Fibroblast of skin of right biceps (primary cell): ENCODE results near the gene PRRT4.

Source experiments
- DNase-seq: peaks from one replicate; pipeline ENCODE4 v3.0.0-alpha.2; 2013

PRRT4 gene

DNA sequence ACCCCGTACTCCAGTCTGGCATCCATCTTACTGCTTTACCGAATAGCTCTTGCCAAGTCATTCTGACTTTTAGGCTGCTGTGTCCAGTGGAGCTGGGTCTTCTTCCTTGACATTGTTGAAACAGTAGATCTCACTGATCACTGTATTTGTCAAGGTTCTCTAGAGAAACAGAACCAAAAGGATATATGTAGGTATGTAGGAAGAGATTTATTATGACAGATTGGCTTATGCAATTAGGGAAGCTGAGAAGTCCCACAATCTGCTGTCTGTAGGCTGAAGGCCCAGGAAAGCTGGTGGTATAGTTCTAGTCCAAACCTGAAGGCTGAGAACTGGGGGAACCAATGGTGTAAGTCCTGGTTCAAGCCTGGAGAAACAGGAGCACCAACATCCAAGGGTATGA, 12.1 kb upstream of the PRRT4 start:
- DNase-seq, result no peak

DNA sequence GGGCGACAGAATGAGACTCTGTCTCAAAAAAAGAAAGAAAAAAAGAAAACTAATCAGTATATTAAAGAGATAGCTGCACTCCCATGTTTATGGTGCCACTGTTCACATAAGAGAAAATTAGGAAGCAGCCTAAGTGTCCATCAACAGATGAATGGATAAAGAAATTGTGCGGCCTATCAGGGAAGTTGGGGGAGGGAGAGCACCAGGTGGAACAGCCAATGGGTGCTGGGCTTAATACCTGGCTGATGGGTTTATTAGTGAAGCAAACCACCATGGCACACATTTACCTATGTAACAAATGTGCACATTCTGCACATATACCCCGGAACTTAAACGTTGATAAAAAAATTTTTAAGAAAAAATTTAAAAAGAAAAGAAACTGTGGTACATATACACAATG, 9.0 kb upstream of the PRRT4 start:
- no peak for DNase-seq

DNA sequence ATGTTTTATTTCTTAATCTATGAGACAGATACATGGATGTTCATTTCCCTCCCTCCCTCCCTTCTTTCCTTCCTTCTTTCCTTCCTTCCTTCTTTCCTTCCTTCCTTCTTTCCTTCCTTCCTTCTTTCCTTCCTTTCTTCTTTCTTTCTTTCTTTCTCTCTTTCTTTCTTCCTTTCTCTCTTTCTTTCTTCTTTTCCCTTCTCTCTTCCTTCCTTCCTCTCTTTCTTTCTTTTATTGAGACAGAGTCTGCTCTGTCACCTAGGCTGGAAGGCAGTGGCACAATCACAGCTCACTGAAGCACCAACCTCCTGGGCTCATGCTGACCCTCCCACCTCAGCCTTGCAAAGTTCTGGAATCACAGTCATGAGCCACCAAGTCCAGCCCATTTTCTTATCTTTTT, 5.5 kb upstream of the PRRT4 start:
- no peak for DNase-seq

- DNase-seq, result no peak
Measured at GRCh38 chr7:128366300-128366699, 4.8 kb upstream of the PRRT4 start.

- no peak for DNase-seq
Measured at GRCh38 chr7:128365432-128365831, 3.9 kb upstream of the PRRT4 start.

- DNase-seq, result no peak
Measured at GRCh38 chr7:128364166-128364870, 2.8 kb upstream of the PRRT4 start.

DNA sequence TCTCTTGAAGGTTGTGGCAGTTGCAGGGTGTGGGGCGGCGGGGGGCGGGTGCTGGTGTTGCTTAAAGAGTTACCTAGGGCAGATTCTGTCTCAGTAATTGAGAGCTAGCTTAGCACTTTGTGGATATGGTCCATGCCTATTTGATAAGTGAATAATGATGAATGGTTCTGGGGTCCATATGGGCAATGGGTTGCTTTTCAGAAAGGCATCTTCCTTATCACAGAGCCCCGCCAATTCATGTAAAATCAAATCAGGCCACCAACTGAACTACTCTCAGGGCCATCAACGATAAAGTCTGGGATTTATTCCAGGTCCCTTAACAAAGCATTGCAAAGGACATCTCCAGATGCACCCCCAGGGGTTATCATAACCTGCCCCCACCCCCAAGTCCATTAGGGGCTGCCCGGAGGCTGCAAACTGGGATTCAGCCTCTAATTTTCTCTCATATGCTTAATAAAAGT, 1.8 kb upstream of the PRRT4 start:
- DNase-seq, result no peak

GRCh38 chr7:128362670-128363069, 1.2 kb upstream of the PRRT4 start:
- DNase-seq, result peak; percentile 42

- no peak for DNase-seq
Measured at GRCh38 chr7:128360359-128360678, 1.2 kb downstream of the PRRT4 start.

DNA sequence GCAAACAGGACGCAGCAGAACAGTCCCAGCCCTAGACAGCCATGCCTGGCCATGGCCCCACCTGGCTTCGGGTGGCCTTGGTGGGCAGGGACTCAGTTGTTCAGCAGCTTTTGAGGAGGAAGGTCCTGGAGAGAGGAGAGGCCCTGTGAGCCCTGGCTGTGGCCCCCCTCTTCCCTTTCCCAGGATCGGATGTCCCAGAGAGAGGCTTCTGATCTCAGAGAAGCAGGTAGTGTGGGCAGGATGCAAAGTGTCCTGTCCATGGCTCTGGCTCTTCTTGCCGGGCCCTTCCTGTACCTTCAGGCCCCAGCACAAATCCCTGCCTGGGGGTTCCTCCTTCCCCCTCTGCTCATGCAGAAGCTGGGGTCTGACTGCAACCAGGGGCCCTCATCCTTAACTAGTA, 1.6 kb downstream of the PRRT4 start:
- DNase-seq, result no peak

DNA sequence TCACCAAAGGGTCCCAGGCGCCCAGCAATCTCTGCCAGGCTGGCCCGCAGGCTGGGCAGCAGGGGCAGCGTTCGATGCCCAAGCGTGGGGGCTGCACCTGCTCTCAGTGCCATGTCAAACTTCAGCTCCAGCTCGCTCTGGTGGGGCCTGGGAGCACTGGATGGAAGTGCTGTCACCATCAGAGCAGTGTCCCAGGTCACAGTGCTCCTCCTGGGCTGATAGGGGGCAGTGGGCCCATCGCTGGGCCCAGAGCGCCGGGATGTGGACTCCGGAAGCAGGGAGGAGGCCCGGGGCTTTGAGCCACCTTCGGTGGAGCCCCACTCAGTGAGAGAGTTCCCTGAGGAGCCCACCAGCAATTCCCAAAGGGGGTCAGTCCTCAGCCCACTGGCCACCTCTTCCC, 2.2 kb downstream of the PRRT4 start:
- DNase-seq, result no peak

- no peak for DNase-seq
Measured at GRCh38 chr7:128358233-128358632, 3.3 kb downstream of the PRRT4 start.

DNA sequence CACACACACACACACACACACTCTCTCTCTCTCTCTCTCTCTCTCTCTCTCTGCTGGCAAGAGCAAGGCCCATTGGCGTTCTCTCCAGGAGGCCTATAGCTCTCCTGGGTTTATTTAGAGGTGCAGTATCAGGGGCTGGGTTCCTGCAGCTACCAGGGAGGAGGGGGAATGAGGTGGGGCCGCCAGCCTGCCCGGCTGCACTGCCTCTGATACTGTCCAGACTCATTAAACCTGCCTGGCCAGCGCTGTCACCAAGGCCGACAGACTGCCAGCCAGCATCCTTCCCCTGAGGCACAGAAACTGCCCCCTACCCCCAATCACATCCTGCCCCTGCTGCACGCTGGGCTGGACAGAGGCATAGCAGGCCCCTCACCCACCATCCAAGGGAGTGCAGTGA, 4.3 kb downstream of the PRRT4 start:
- DNase-seq, result no peak

DNA sequence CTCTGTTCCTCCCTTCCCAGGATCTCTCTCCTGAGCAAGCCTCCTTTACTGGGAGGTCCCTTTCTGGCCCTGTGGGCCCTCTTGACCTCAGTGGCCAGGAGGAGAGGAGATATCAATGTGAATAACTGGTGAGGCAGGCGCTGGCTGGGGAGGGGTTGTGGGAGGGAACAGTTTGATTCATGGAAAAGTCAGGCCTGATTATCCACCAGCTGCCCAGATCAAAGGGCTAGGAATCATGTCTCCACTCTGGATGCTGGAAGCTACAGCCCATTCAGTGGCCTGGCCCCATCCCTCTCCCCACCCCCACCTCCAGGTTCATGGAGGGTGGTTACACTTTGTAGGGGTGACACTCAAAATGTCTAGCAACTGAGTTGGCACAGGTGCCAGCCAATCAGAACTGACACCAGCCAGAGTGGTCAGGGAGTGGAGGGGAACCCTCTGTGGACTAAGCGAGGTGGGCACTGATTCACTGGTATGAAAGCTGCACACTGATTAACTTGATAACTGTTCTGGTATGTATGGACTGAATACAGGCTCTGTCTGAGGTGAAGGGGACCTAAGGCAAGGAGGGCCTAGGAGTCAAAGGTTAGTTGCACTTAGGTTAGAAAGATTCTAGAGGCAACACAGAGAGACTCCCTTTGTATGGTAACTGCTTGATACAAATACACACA, 4.8 kb downstream of the PRRT4 start:
- no peak for DNase-seq

DNA sequence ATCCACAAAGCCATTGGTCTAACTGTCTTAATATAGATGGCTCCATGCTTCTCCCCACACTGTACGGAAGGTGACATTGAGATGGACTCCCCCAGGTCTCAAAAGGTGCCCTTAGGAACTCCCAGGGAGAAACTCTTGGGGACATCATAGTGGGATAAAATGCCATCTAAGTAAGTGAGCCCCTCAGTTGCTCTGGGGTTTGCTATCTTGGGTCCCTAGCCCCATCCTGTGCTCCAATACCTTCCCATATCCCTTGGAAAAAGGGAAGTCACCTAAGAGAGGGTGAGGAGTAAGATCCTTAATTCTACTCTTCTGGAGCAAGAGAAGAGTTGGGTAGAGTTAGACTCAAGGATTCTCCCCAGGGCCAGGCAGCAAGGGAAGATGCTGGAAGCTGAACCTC, 7.9 kb downstream of the PRRT4 start:
- DNase-seq, result no peak

DNA sequence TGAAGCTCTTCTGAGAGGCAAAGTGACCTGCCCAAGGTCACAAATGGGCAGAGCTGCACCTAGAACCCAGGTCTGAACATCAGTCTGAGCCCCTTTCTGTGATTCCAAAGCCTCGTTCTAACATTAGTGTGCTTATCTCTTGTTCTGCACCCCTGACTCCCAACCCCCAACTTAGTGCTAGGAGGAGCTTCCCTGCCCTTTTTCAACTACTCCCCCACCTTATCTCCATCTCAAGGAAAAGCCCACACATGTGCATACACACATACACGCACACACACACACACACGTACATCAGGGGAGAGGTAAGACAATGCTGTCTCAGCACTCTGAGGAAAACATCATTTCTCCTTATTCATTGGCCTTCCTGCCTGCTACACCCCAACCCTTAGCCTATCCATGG, 8.3 kb downstream of the PRRT4 start:
- no peak for DNase-seq

- no peak for DNase-seq
Measured at GRCh38 chr7:128352636-128353035, 8.9 kb downstream of the PRRT4 start.

GRCh38 chr7:128352153-128352537, 9.3 kb downstream of the PRRT4 start:
- peak; percentile 29 for DNase-seq

GRCh38 chr7:128351296-128352152, 10.0 kb downstream of the PRRT4 start:
- DNase-seq, result no peak

GRCh38 chr7:128350708-128351295, 10.7 kb downstream of the PRRT4 start:
- DNase-seq, result no peak

- no peak for DNase-seq
Measured at GRCh38 chr7:128349466-128349825, 12.0 kb downstream of the PRRT4 start.

DNA sequence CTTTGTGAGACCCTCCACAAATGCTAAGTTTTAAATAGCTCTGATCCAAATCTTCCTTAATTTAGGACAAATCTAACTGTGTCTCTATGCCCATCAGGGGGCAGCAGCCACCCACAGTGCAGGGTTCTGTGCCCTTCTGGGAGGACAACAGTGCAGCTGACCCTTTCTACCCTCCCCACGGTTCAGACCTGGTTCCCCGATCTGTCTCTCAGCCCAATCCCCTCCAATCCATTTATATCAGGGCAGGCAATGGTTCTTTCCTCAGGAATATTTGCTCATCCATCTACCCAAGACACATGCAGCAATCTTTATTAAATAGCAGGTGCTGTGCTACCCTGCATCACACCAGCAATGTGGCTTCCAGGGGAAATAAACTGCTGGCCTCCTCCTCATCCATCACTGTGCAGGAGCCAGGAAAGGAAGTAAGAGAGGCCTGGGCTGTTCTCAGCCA, 13.8 kb downstream of the PRRT4 start:
- peak; percentile 36 for DNase-seq

DNA sequence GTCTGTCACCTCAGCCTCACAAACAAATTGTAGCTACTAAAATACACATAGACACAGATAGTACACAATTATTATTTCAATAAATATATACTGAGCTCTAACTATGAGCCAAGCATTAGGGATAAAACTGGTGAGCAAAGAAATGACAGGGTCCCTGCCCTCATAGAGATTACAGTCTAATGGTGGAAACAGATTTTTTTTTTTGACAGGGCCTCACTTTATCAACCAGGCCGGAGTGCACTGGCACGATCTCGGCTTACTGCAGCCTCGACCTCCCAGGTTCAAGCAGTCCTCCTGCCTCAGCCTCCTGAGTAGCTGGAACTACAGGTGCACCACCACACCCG, 17.1 kb downstream of the PRRT4 start:
- DNase-seq, result no peak
